ENCODE data around the gene PSMB9. TPM values are rescaled to one million over a fixed set of nuclear protein-coding genes. Genes with fewer than 3 reads are reported as not detected.

The PSMB9 gene
- total and polyA plus RNA-seq, 9 of the 15 experiments (the other 6 are each of a cell fraction or from before 2014, with no cell fraction given) = 1.1 to 3.7 (median 2.4) TPM

DNA sequence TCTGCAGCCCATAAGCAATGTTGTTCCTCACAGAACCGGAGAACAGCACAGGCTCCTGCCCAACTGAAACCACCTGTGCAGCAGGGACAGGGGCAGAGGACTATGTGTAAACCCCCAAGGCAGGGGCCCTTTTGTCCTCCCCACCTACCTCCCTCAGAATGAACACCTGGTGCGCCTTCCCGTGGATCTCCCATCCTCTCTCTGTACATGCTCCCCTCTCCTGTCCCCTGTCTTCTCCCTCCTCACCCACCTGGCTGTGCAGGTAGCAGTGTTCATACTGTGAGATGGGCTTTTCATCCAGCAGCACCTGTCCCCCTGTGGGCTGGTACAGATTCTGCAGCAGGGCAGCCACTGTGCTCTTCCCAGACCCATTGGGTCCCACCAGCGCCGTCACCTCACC is 24.0 kb upstream of the PSMB9 start (continued):
- TF ChIP-seq, protein P1, sequence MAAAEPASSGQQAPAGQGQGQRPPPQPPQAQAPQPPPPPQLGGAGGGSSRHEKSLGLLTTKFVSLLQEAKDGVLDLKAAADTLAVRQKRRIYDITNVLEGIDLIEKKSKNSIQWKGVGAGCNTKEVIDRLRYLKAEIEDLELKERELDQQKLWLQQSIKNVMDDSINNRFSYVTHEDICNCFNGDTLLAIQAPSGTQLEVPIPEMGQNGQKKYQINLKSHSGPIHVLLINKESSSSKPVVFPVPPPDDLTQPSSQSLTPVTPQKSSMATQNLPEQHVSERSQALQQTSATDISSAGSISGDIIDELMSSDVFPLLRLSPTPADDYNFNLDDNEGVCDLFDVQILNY (CRISPR knock-in tag; IDR thresholded peaks at IDR 0.05) = no peak
- no peak for TF ChIP-seq BRF1 (IDR thresholded peaks at IDR 0.05; ENCODE audit: borderline replicate concordance, extremely low read depth, insufficient read length)
- no peak for TF ChIP-seq SMARCE1 (IDR thresholded peaks at IDR 0.05)
- TF ChIP-seq HNRNPLL (IDR thresholded peaks at IDR 0.05; ENCODE audit: low read depth, low read length, poor library complexity, severe bottlenecking) = no peak

DNA sequence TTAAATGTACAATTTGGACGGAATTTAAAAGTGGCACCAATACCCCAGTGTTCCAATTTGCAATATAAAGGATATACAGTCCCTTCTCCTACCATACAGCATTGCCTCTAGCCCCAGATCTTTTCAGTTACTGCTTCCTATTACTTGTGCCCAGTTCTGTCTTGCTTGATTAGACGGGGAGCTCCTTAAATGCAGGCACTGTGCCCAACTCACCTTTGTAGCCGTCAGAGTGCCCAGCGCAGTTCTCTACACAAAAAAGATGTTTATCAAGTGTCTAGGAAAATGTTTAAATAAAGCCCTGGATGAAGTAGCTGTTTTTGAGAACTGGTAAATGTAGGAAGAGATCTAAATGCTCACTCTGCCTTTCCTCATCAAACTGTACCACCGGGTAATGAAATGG is 23.1 kb upstream of the PSMB9 start:
- Histone ChIP-seq H3K79me2 (ENCODE audit: control insufficient read depth, insufficient read depth, low read length) (no peaks in the 10 kb centered on the region), H3K9me1 (ENCODE audit: control insufficient read depth, insufficient read depth, low read length) (no peaks in the 10 kb centered on the region), H3K27me3 (ENCODE audit: control insufficient read depth in 2 of 2, insufficient read depth in 2 of 2, low read length in 2 of 2) (no peaks in the 10 kb centered on the region), H3K9ac (ENCODE audit: insufficient read depth in 1 of 2, low read depth in 2 of 2, low read length in 2 of 2) (no peak overlapping the region), H2AFZ (ENCODE audit: low read depth, low read length) (no peak overlapping the region), H3K27ac (ENCODE audit: extremely low read depth, low read depth, low read length) (no peak overlapping the region), H3K9me3 (replicated peaks; ENCODE audit: control insufficient read depth, insufficient read depth, low read depth, low read length) (no peaks in the 10 kb centered on the region), H3K4me2 (ENCODE audit: insufficient read depth, low read length) (no peak overlapping the region), H3K36me3 (ENCODE audit: control insufficient read depth, insufficient read depth, low read length) (peaks cover 68% of the 10 kb centered on the region), H3K4me3 (no peak overlapping the region), H3K4me1 (replicated peaks in 1 of 2; ENCODE audit: control insufficient read depth in 2 of 2, insufficient read depth in 2 of 2, low read length in 2 of 2) (no peaks in the 10 kb centered on the region), H4K20me1 (replicated peaks; ENCODE audit: control insufficient read depth, insufficient read depth, low read length) (no peaks in the 10 kb centered on the region)
- BruUV-seq (replicated peaks) = no TSS peak
- in situ Hi-C loops (cut with MboI) (no loop called here), intact Hi-C loops (cut with micrococcal nuclease) (no loop called here)
- no peak for TF ChIP-seq CTBP1 (IDR thresholded peaks at IDR 0.05; ENCODE audit: borderline replicate concordance)
- no peak for TF ChIP-seq ZFPM2 (CRISPR knock-in tag; IDR thresholded peaks at IDR 0.05)
- TF ChIP-seq BRD4 (IDR thresholded peaks at IDR 0.05) = no peak
- no peak for TF ChIP-seq ZNF589 (CRISPR knock-in tag; IDR thresholded peaks at IDR 0.05; ENCODE audit: low read depth)
- DNase-seq (ENCODE audit: extremely low read depth in 1 of 4, low spot score in 3 of 4) = no peak
- FAIRE-seq = no peak
- WGBS (ENCODE audit: insufficient coverage, low coverage, missing lambda C conversion rate) = 70% methylated on average over 5 of the region's 5 CpGs
- no peak for ATAC-seq
- ChIA-PET POLR2A (no interaction called here), CTCF (ENCODE audit: low intra/inter-chr PET ratio) (no interaction called here)

All from K562 (cell line).